GM21381 (cell line): ENCODE data around the gene PROS1.
"Not testable (repeated sequence)": the region's sequence is repeated elsewhere in the genome, so short reads cannot be mapped to it uniquely, and the experiment has no call there.

Experiments
- ATAC-seq: cut with Tn5 transposase; IDR thresholded peaks from one replicate; pipeline ENCODE4 v1.9.1; 2021; ENCODE audit warnings: mild to moderate bottlenecking, moderate library complexity; ENCODE audit not compliant: unreplicated experiment

Gene PROS1

DNA sequence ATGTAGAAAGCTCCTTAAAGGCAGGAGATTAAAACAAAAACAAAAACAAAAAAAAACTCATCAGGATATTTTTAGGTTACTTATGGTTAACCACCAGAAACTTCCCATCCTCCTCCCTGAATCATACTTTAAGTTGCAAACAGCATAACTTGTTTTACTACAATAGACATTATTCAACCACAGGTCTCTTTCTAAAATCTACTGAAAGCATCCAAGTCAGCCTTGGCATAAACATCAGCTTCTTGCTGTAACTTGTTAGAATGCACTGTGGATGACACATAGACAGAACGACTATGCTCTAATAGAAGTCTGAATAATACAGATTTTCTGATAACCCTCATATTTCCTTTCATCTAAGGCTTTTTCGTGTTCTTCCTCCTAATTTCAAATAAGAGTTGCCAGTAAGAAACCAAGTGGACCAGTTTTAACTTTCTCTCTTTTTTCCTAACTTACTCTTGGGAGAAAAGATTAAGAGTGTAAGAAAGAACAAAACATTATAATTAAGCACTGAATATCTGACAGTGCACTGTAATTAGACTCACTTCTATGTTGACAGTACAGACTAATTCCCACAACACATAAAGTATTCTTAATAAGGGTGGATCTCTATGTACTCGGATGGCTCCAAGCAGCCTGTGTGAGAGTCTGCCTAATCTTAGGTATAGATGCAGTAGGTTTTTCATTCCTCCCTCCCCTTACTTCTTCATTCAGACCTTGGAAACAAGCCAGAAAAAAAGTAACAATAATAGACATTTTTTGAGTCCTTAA lies 95.3 kb downstream of the PROS1 start:
- not testable (repeated sequence) for ATAC-seq

DNA sequence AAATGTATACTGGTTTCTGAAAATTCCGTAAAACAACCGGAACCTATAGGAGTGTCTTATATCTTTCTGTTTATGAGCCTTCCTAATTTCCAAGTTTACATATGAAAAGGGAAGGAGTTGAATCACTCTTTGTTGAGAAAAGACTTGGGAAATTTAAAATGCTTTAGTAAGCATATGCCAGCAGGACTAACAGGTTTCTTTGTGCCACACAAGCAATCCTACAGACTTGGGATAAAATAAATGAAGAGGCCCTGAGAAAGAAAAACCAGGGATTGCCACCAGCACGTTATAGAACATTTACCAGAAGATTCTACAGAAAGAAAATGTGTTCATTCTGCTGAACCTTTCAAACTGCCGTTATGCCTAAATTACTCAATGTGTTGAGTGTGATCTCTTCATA lies 96.3 kb downstream of the PROS1 start:
- not testable (repeated sequence) for ATAC-seq

DNA sequence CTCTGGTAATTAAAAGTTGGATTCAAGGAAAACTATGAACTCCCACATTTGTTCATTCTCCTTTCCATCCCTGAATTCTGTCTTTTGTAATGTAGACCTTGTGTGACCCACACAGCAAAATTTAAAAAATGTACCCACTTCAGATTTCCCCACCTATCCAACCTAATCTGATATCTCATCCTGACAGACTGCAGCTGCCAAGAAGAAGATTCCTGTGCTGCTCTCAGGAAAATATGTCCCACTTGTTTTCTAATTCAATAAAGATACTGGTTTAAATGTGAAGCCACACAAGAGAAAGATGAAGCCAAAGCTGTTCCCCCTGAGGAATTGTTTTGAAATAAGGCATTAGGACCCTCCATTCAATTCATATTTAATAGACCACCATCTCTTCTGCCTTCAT lies 100.3 kb downstream of the PROS1 start:
- not testable (repeated sequence) for ATAC-seq

DNA sequence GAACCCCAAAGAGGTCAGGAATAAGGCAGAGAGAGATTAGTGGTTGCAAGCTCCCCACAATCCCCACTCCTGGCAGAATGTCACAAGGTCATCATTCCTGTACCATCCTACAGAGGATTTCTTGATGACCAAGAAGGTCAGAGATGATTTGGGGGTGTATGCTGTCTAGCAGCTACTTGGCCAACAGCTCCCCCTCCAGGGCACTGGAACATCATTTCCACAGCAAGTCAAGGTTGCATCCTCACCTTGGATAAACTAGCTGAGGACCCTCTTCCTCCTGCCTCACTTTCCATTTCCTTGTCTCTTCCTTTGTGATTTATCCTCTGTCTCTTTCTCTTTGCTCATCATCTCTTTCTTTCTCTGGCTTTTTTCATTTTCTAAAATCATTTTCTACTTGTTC lies 106.3 kb downstream of the PROS1 start:
- no peak for ATAC-seq

DNA sequence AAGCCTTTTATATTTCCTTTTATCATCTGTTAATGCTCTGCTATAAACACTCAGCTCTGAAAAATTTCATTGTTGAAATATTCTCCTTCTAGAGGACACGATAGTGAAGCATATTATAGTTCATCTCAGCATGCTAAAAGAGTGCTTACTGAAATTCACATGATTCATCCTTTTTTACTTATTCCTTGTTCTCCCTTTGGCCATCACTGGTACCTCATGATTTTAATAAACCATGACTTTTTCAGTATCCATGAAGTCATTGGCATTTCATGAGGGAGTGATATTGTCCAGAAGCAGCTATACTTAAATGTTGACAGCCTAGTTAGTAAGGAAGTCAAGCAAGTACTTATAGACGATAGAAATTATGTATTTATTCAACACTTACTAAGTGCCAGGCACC lies 112.7 kb downstream of the PROS1 start:
- ATAC-seq: no peak

DNA sequence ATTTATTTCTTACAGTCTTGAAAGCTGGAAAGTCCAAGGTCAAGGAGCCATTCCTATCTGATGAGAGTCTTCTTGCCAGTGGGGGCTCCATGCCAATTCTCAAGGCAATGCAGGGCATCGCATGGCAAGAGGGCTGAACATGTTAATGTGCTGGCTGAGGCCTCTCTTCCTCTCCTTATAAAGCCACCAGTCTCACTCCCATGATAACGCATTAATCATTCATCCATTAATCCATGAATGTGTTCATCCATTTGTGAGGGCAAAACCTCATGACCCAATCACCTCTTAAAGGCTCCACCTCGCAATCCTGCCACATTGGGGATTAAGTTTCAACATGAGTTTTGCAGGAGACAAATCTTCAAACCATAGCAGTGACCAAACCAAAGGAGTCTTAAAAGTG lies 118.3 kb downstream of the PROS1 start:
- ATAC-seq: no peak

DNA sequence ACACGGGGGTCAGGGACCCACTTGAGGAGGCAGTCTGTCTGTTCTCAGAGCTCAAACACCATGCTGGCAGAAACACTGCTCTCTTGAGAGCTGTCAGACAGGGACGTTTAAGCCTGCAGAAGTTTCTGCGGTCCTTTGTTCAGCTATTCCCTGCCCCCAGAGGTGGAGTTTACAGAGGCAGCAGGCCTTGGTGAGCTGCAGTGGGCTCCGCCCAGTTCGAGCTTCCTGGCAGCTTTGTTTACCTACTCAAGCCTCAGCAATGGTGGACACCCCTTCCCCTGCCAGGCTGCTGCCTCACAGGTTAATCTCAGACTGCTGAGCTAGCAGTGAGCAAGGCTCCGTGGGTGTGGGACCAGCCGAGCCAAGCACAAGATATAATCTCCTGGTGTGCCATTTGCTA lies 121.5 kb downstream of the PROS1 start:
- ATAC-seq: not testable (repeated sequence)

DNA sequence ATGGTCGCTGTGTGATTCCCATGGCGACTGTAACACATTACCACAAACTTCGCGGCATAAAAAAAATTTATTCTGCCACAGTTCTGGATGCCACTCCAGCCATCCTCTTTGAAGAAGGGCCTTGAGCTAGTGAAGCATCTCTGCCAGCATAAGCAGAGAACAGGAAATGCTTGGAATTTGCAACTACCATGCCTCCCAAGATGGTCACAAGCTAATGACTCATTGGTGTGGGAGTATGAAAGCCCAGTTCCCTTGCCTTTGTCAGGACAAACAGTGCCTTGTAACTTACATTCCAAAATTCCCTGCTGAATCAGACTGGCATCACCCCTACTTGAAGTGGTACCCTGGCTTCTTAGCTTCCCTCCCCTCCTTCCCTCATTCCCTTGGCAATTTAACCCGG lies 129.7 kb downstream of the PROS1 start:
- ATAC-seq: no peak

DNA sequence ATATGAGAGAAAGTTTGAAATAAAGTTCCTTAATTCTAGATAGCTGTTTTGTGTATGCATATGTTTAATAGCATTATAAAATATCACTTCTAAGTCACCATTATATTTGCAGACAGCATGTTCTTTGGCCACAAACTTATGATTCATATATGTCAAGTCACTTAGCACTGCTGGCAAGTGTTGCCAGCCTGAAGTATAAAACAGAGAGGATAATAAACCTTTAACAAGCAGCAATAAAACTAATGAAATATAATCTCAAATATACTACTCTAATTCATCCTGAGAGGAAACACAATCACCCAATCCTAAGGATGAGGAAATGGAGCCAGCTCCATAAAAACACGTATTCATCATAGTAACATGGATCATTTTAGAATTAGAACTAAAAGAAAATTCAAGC lies 134.5 kb downstream of the PROS1 start:
- ATAC-seq: not testable (repeated sequence)
